Measurements from ENCODE around the gene FAM32A. TPM values are rescaled to one million over a fixed set of nuclear protein-coding genes. Genes with fewer than 3 reads are reported as not detected.

The FAM32A gene
- total RNA-seq, 1 experiment from 2014 or later, result 141 TPM

DNA sequence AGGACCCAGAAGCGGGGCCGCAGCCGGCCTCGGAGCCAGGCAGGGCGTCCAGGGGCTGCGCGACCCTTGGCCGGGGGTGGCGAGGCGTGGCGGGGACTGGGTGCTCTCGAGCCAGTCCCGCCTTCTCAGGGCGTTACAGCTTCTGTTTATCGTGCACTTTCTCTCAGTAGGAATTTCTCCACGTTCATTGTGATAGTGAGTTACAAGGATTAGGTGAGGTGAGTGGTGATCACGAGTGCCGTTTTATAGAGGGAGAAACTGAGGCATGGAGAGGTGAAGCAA lies 13.1 kb downstream of the FAM32A start:
- ChIA-PET CTCF (no interaction called here), POLR2A (ENCODE audit: unreplicated experiment) (interaction anchor here (0.6 kb wide), 1 partner anchor 113 kb away, joined by 22 read pairs; no protein-coding TSS in a partner anchor)
- peak overlapping the region; percentile 66 for H2AFZ ChIP-seq (ENCODE audit: low read length)
- BruUV-seq (replicated peaks), result no TSS peak
- H3F3A ChIP-seq (ENCODE audit: low read length, unreplicated experiment), result no peaks in the 10 kb centered on the region
- H3K27me3 ChIP-seq (ENCODE audit: low read length), result no peaks in the 10 kb centered on the region
- peaks cover 26% of the 10 kb centered on the region for H3K79me2 ChIP-seq (ENCODE audit: low read length)
- TF ChIP-seq EZH2 (IDR thresholded peaks at IDR 0.05; ENCODE audit: low read length, unreplicated experiment) (no peak), EZH2phosphoT487 (IDR thresholded peaks at IDR 0.05; ENCODE audit: borderline replicate concordance, low read length) (no peak), CTCF (conservative IDR thresholded peaks at IDR 0.05; ENCODE audit: low read depth, low read length) (no peak)
- peaks cover 2% of the 10 kb centered on the region; the same call in 1 of the 2 replicates for H3K36me3 ChIP-seq (ENCODE audit: low read depth, low read length)
- H3K4me2 ChIP-seq (ENCODE audit: low read length), result peak overlapping the region; percentile 93
- no peaks in the 10 kb centered on the region for H3K9me3 ChIP-seq (ENCODE audit: low read length)
- no peak for DNase-seq
- peaks cover 28% of the 10 kb centered on the region for H3K4me1 ChIP-seq (ENCODE audit: insufficient read depth, low read length)
- H3K9me2 ChIP-seq (replicated peaks; ENCODE audit: low read length), result no peaks in the 10 kb centered on the region
- H3K4me3 ChIP-seq (ENCODE audit: low read length), result peak overlapping the region; percentile 86
- peak overlapping the region; percentile 84 for H3K9ac ChIP-seq (ENCODE audit: low read length)
- H3K27ac ChIP-seq (ENCODE audit: low read length), result peak overlapping the region; percentile 88
- ATAC-seq, result no peak; the same call in 1 of the 2 replicates
- intact Hi-C loops (cut with micrococcal nuclease), result no loop called here
- no peaks in the 10 kb centered on the region for H4K20me1 ChIP-seq (ENCODE audit: low read length)

GRCh38 chr19:16199275-16199932 lies 14.2 kb downstream of the FAM32A start:
- POLR2A ChIA-PET (ENCODE audit: unreplicated experiment), result no interaction called here
- Histone ChIP-seq H2AFZ (ENCODE audit: low read length) (no peak overlapping the region), H4K20me1 (ENCODE audit: low read length) (no peaks in the 10 kb centered on the region), H3K9me3 (ENCODE audit: low read length) (no peaks in the 10 kb centered on the region), H3K9me2 (replicated peaks; ENCODE audit: low read length) (no peaks in the 10 kb centered on the region), H3K4me2 (ENCODE audit: low read length) (peak overlapping the region; percentile 93), H3K4me1 (ENCODE audit: insufficient read depth, low read length) (peaks cover 28% of the 10 kb centered on the region), H3K27me3 (ENCODE audit: low read length) (no peaks in the 10 kb centered on the region), H3K36me3 (ENCODE audit: low read depth, low read length) (no peaks in the 10 kb centered on the region), H3K4me3 (ENCODE audit: low read length) (peak overlapping the region; percentile 86; the same call in 1 of the 2 replicates), H3K27ac (ENCODE audit: low read length) (no peak overlapping the region), H3K9ac (ENCODE audit: low read length) (no peak overlapping the region), H3K79me2 (ENCODE audit: low read length) (peaks cover 26% of the 10 kb centered on the region), H3F3A (ENCODE audit: low read length, unreplicated experiment) (no peaks in the 10 kb centered on the region)
- TF ChIP-seq CTCF (conservative IDR thresholded peaks at IDR 0.05; ENCODE audit: low read depth, low read length) (no peak), EZH2 (IDR thresholded peaks at IDR 0.05; ENCODE audit: low read length, unreplicated experiment) (no peak), EZH2phosphoT487 (IDR thresholded peaks at IDR 0.05; ENCODE audit: borderline replicate concordance, low read length) (no peak)
- DNase-seq (no peak), ATAC-seq (no peak)
- no TSS peak for BruUV-seq (replicated peaks)
- intact Hi-C loops (cut with micrococcal nuclease), result no loop called here
- CTCF ChIA-PET, result no interaction called here

Data from PC-3 (cell line).